HG03103 (cell line): ENCODE data around the gene SREBF2.

Experiments
- ATAC-seq: cut with Tn5 transposase; IDR thresholded peaks from one replicate; pipeline ENCODE4 v1.9.1; 2021; ENCODE audit warnings: low read depth; ENCODE audit not compliant: unreplicated experiment

The SREBF2 gene

GRCh38 chr22:41875531-41876270 is 42.8 kb downstream of the SREBF2 start:
- ATAC-seq: no peak

DNA sequence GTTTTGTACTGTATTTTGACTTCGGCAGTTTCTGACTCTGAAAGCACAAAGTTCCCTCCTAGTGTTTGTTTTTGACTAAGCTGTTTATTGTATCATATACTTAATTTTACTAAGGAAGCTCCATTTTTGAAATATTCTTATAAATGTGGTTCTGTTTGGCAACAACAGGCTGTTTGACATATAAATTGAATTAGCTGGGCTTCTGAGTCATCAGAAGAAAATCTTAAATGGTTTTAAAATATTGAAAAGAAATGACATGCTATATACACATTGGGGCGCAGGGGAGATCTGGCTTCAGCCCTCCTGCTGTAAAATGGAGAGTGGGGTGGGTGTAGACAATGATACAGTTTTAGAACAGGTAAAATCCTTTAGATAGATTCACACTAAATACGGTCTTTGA is 43.4 kb downstream of the SREBF2 start:
- no peak for ATAC-seq

DNA sequence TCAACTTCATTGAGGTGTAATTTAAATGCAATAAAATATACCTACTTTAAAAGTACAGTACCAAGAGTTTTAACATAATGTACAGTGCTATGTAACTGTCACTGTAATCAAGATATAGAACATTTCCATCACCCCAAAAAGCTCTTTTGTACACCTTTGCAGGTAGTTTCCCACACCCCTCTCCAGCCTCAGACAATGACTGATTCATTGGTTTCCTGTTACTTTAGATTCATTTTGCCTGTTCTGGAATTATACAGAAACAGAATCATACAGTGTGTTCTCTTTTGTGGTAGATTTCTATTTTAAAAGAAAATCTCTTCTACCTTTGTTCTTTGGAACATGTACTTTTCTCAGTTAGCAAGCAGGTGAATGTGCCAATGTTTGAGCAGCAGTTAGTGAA is 43.8 kb downstream of the SREBF2 start:
- ATAC-seq: no peak

- ATAC-seq: no peak
Observed at GRCh38 chr22:41880653-41881052, 47.7 kb downstream of the SREBF2 start.

DNA sequence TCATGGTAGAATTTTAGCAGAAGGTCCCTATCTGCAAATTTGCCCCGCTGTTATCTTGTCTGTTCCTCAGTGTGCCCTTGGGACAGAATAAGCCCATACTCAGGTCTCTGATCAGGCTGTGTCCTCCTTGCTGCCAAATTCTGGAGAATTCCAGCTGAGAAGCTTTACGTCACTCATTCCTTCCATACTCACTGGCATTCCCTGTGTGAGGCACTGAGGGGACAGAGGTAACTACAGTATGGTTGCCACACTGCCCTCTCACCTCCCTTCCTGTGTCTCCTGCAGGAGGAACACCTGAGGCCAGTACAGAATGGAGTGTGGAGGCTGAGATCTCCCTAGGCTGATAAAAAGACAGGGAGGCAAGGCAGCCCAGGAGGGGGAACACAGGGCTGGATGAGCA is 50.5 kb downstream of the SREBF2 start:
- no peak for ATAC-seq

- ATAC-seq: no peak
Observed at GRCh38 chr22:41885116-41885515, 52.2 kb downstream of the SREBF2 start.

DNA sequence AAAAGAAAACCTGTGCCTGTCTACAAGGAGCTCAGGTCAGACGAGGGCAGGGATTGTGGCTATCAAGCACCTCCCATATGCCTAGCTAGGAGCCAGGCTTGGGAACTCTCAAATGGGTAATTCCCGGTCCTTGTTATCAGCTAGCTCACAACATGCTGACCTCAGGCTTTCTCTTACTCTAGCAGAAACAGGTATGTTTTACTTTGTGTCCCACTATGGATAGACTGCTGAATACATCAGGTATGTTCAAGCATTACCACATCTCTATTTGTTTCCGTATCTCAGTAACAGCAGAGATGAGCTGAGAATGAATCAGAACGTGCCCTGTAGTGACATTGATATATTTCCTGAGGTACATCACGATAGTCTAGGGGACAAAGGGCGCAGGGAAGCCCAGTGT is 52.6 kb downstream of the SREBF2 start:
- ATAC-seq: no peak

- no peak for ATAC-seq
Observed at GRCh38 chr22:41888627-41889200, 55.8 kb downstream of the SREBF2 start.

DNA sequence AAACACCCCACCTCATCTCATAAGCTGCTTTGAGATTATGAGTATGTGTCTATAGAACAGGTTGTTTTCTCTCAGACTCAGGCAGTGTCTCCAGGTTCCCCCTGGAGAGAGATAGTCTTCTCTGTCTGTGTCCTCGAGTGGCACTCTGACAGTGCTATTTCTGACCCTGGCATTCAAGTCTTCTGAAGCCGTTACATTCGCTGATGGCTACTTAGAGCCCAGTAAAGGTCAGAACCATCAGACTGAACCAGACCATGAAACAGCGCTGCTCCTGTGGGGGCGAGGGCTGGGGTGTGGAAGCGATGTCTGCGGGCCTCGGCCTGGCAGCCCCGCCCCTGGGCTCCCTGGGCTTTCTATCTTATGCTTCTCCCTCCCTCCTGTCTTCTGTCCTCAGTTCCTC is 58.5 kb downstream of the SREBF2 start:
- no peak for ATAC-seq

GRCh38 chr22:41892721-41893120 is 59.8 kb downstream of the SREBF2 start:
- ATAC-seq: no peak

DNA sequence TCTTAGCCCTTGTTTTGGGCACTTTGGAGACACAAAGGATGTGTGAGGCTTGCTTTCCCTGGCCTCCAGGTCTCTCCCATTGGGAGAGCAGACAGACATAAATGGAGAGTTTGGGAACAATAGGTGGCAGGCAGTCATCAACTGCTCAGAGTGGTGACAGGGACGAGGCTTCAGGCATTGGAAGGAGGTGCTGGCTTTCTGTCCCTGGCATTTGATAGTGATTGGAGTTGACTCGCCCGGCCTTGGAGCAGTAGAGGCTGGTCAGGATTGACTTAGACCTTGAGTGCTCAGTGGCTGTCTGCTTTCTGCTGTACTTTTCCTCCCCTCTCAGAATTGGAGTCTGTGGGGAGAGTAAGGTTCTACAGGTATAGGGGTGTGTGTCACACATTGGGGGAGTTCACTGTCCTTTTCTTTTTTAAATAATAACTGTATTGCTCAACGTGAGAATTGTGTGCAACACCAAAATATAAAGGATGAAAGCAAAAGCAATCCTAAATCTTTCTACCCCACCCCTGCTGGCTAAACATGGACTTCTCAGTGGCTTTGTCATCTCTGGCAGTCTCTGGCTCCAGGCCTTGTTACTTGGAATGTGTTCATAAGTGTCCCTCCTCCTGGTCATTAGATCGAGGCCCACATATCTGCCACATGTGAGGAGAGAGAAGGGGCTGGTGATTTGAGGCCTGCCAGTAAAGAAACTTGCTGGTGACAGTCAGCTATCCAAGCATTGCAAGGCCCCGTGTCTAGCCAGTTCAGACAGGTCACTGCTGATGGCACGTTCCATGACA is 60.9 kb downstream of the SREBF2 start:
- ATAC-seq: no peak

DNA sequence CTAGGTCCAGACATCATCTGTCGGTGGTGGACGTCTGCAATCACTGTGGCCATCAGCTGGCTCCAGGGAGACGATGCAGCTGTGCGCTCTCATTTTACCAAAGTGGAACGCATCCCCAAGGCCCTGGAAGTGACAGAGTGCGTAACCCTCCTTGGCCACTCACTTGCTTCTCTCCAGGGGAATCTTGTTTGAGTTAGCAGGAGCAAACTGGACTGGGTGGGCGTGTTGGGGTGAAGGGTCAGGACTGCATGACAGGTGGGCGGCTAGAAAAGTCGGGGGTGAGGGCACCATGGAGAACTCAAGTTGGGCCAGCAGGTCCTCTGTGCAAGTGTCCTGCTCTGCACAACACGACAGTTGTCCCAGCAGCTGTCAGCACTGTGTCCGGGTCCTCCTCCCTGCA is 65.7 kb downstream of the SREBF2 start:
- ATAC-seq: no peak

- no peak for ATAC-seq
Observed at GRCh38 chr22:41899110-41899509, 66.2 kb downstream of the SREBF2 start.

GRCh38 chr22:41899992-41900651 is 67.2 kb downstream of the SREBF2 start:
- no peak for ATAC-seq

DNA sequence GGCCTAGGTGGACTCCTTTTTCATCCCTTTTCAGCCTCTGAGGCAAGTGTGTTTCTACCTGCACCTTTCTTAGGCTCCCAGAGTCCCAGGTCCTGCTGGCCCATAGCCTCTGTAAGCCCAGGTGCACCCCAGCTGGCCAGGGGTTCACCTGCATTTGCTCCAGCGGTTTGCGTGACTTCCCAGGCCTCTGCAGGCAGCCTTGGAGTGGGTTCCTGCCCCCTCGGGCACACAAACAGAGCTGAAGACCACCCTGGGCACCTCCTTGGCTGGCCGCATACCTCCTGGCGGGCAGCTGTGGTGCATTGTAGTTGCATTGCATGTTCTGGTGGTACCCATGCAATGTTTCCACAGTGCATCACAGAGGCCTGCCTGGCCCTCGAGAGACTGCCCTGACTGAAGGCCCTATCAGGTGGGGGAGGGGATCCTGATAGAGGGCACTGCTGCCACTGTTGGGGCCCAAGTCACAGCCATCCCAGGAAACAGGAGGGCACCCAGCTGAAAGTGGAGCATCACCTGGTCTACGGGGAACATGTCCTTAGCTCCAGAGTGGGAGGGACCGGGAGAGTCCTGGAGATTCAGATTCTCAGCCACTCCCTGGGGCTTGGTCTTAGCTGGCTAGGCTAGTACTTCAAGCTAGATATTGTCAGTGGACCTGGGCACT is 67.9 kb downstream of the SREBF2 start:
- no peak for ATAC-seq

- no peak for ATAC-seq
Observed at GRCh38 chr22:41902016-41902415, 69.1 kb downstream of the SREBF2 start.

GRCh38 chr22:41902932-41903421 is 70.1 kb downstream of the SREBF2 start:
- no peak for ATAC-seq

DNA sequence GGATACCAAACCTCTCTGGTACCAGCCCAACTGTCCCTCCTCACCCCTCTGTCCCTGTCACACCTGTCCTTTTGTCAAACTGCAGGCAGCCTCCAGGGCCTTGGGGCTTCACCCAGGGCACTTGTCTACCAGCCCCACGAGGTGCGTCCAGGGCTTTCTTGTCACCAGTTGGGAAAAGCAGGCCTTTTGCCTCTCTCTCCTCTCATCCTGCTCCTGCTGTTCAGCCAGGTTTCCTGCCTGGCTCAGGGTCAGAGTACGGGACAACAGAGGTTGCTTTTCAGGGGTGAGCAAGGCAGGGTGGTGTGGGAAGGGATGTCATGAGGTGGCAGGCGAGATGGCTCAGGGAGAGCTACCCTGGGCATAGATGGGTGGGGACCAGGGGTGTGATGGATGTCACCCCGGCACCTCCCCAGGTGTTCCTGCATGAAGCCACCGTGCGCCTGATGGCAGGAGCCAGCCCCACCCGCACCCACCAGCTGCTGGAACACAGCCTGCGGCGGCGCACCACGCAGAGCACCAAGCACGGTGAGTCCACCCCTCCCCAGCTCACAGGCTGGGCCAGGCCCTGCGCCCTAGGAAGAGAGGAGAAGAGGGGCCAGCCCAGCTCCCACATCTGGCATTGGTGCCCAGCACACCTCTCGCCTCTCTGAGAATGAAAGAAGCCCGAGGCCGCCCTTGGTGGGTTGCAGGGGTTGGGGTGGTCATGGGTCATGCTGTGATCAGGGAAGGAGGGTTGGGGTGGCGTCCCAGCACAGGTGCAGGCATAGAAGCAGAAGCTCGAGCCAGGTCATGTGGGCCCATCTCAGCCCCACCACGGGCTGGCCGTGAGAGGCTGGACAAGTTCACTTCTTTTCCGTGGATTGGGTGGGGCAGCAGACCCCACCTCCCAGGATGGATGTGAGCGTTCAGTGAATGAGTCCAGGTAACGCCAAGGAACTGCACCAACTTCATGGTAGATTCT is 71.8 kb downstream of the SREBF2 start:
- ATAC-seq: no peak

- no peak for ATAC-seq
Observed at GRCh38 chr22:41905411-41906202, 72.7 kb downstream of the SREBF2 start.
